ENCODE results near the gene RLF. TPM values are rescaled to one million over a fixed set of nuclear protein-coding genes. Genes with fewer than 3 reads are reported as not detected.

RLF gene
- total RNA-seq, 4 donors from 2014 or later: 19.4 to 28.7 (median 27.9) TPM

GRCh38 chr1:40221977-40222772 is 61.0 kb downstream of the RLF start:
- H3K4me3 ChIP-seq: no peak overlapping the region
- H3K36me3 ChIP-seq: peaks cover 0 to 31% of the 10 kb centered on the region in 2 donors
- 60 to 75% methylated on average over 3 of the region's 3 CpGs for WGBS, 2 donors (ENCODE audit: low coverage in 1 of 2)
- no peaks in the 10 kb centered on the region for H3K27me3 ChIP-seq
- H3K27ac ChIP-seq: no peak overlapping the region
- ATAC-seq: no peak
- no peaks in the 10 kb centered on the region for H3K9me3 ChIP-seq
- no peaks in the 10 kb centered on the region for H3K4me1 ChIP-seq
- TF ChIP-seq POLR2AphosphoS5 (IDR thresholded peaks at IDR 0.05) (no peak), EP300 (IDR thresholded peaks at IDR 0.05) (no peak), POLR2A (IDR thresholded peaks at IDR 0.05) (no peak), CTCF (IDR thresholded peaks at IDR 0.05) (no peak)

GRCh38 chr1:40224040-40224439 is 62.9 kb downstream of the RLF start:
- Histone ChIP-seq H3K4me3 (no peak overlapping the region), H3K36me3 (peaks cover 0 to 30% of the 10 kb centered on the region in 2 donors), H3K27me3 (no peaks in the 10 kb centered on the region), H3K4me1 (no peaks in the 10 kb centered on the region), H3K27ac (no peak overlapping the region), H3K9me3 (no peaks in the 10 kb centered on the region)
- no peak for ATAC-seq
- TF ChIP-seq POLR2A (IDR thresholded peaks at IDR 0.05): no peak
- no peak for TF ChIP-seq EP300 (IDR thresholded peaks at IDR 0.05)
- WGBS, 2 donors (ENCODE audit: low coverage in 1 of 2): 97 to 98% methylated on average over 5 of the region's 6 CpGs

- Histone ChIP-seq H3K9me3 (no peaks in the 10 kb centered on the region), H3K4me1 (no peaks in the 10 kb centered on the region), H3K36me3 (peaks cover 0 to 38% of the 10 kb centered on the region in 2 donors), H3K27ac (no peak overlapping the region), H3K27me3 (no peaks in the 10 kb centered on the region), H3K4me3 (no peak overlapping the region)
- no peak for ATAC-seq
- 89 to 92% methylated on average over 3 of the region's 3 CpGs for WGBS, 2 donors (ENCODE audit: low coverage in 1 of 2)
- TF ChIP-seq POLR2A (IDR thresholded peaks at IDR 0.05): no peak
- TF ChIP-seq CTCF (IDR thresholded peaks at IDR 0.05): no peak
- TF ChIP-seq POLR2AphosphoS5 (IDR thresholded peaks at IDR 0.05): no peak
These were observed 65.0 kb downstream of the RLF start for GRCh38 chr1:40226192-40226591.

GRCh38 chr1:40232444-40232843 is 71.3 kb downstream of the RLF start:
- no peak for ATAC-seq
- H3K27ac ChIP-seq: no peak overlapping the region
- WGBS, 2 donors (ENCODE audit: low coverage in 1 of 2): 79 to 93% methylated on average over 2 to 4 of the region's 4 CpGs
- no peaks in the 10 kb centered on the region for H3K9me3 ChIP-seq
- H3K4me1 ChIP-seq: no peaks in the 10 kb centered on the region
- peaks cover 0 to 78% of the 10 kb centered on the region in 2 donors for H3K36me3 ChIP-seq
- H3K27me3 ChIP-seq: no peaks in the 10 kb centered on the region
- no peak for TF ChIP-seq POLR2A (IDR thresholded peaks at IDR 0.05)
- TF ChIP-seq POLR2AphosphoS5 (IDR thresholded peaks at IDR 0.05): no peak
- TF ChIP-seq EP300 (IDR thresholded peaks at IDR 0.05): no peak
- TF ChIP-seq CTCF (IDR thresholded peaks at IDR 0.05): no peak
- no peak overlapping the region for H3K4me3 ChIP-seq

GRCh38 chr1:40239626-40240025 is 78.4 kb downstream of the RLF start:
- H3K4me3 ChIP-seq: no peak overlapping the region
- TF ChIP-seq POLR2A (IDR thresholded peaks at IDR 0.05) (no peak), CTCF (IDR thresholded peaks at IDR 0.05) (no peak), EP300 (IDR thresholded peaks at IDR 0.05) (no peak), POLR2AphosphoS5 (IDR thresholded peaks at IDR 0.05) (no peak)
- H3K36me3 ChIP-seq: peaks cover 0 to 52% of the 10 kb centered on the region in 2 donors
- H3K27ac ChIP-seq: no peak overlapping the region
- H3K27me3 ChIP-seq: no peaks in the 10 kb centered on the region
- no peak for ATAC-seq
- no peaks in the 10 kb centered on the region for H3K4me1 ChIP-seq
- H3K9me3 ChIP-seq: no peaks in the 10 kb centered on the region
- WGBS, 2 donors (ENCODE audit: low coverage in 1 of 2): 90% methylated on average over 1 of the region's 1 CpG; no CpG with 5 or more reads in 1 of the 2 donors
